Uterus (tissue), 2 donors: Measurements from ENCODE around the gene SLC13A3.

Experiments used
- POLR2A ChIP-seq, 2 donors: fragments of 450-650 bp; IDR thresholded peaks; one replicate each; pipeline ENCODE4 v1.6.1; 2016; ENCODE audit warnings: antibody characterized with exemption in 2 of 2, mild to moderate bottlenecking in 1 of 2, moderate library complexity in 1 of 2
- TF ChIP-seq, protein P1 (sequence below), 4 experiments: fragments of 200-600 bp in 2 of 4; fragments of 450-650 bp in 2 of 4; sonication (generic) in 2 of 4; IDR thresholded peaks; one replicate each; pipeline ENCODE4 v1.5.1; 2016 to 2019; ENCODE audit warnings: antibody characterized with exemption in 4 of 4, mild to moderate bottlenecking in 2 of 4, moderate library complexity in 1 of 4

DNA sequence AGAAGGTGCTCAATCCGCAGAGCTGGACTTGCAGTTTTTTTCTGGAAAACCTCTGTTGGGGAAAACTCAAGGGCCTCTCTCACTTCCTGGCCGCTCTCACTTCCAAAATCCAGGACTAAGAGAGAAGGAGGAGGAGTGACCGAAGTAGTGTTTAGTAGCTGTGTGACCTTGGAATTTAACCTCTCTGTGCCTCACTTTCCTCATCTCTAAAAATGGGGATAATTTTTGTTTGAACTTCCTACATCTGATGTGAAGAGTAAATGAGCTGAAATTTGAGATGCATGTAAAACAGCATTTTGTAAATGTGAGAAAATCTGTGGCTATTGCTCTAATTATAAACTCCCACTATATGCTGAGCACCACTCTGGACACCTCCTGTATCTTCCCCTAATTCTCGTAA, 5.1 kb downstream of the SLC13A3 start:
- TF ChIP-seq, protein P1, sequence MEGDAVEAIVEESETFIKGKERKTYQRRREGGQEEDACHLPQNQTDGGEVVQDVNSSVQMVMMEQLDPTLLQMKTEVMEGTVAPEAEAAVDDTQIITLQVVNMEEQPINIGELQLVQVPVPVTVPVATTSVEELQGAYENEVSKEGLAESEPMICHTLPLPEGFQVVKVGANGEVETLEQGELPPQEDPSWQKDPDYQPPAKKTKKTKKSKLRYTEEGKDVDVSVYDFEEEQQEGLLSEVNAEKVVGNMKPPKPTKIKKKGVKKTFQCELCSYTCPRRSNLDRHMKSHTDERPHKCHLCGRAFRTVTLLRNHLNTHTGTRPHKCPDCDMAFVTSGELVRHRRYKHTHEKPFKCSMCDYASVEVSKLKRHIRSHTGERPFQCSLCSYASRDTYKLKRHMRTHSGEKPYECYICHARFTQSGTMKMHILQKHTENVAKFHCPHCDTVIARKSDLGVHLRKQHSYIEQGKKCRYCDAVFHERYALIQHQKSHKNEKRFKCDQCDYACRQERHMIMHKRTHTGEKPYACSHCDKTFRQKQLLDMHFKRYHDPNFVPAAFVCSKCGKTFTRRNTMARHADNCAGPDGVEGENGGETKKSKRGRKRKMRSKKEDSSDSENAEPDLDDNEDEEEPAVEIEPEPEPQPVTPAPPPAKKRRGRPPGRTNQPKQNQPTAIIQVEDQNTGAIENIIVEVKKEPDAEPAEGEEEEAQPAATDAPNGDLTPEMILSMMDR (IDR thresholded peaks at IDR 0.05): no peak
- no peak for TF ChIP-seq POLR2A (IDR thresholded peaks at IDR 0.05)
